ENCODE results near the gene BEND2.

The BEND2 gene

GRCh38 chrX:18146954-18147353, 73.7 kb downstream of the BEND2 start:
- H3K9me3 ChIP-seq (ENCODE audit: insufficient read depth, low read length) = no peaks in the 10 kb centered on the region
- H4K20me1 ChIP-seq (ENCODE audit: low read depth, low read length) = no peaks in the 10 kb centered on the region
- H3K9ac ChIP-seq (ENCODE audit: low read length) = no peak overlapping the region
- H2AFZ ChIP-seq (ENCODE audit: low read depth, low read length, severe bottlenecking) = no peak overlapping the region
- H3K36me3 ChIP-seq (ENCODE audit: low read length) = no peaks in the 10 kb centered on the region
- no peaks in the 10 kb centered on the region for H3F3A ChIP-seq (ENCODE audit: insufficient read depth)
- TF ChIP-seq CTCF (IDR thresholded peaks at IDR 0.05; ENCODE audit: insufficient read depth, low read length, poor library complexity, severe bottlenecking) = no peak
- no peak for TF ChIP-seq EZH2phosphoT487 (conservative IDR thresholded peaks at IDR 0.05; ENCODE audit: low read length)
- H3K4me2 ChIP-seq (ENCODE audit: low read depth, low read length, poor library complexity, severe bottlenecking) = no peak overlapping the region
- H3K27ac ChIP-seq (ENCODE audit: low read depth, low read length) = no peak overlapping the region
- H3K9me2 ChIP-seq (replicated peaks; ENCODE audit: insufficient read depth, low read length) = no peaks in the 10 kb centered on the region
- H3K4me3 ChIP-seq (ENCODE audit: insufficient read depth, low read length, poor library complexity, severe bottlenecking) = no peak overlapping the region
- H3K79me2 ChIP-seq (ENCODE audit: insufficient read depth, low read length) = no peaks in the 10 kb centered on the region
- H3K27me3 ChIP-seq (ENCODE audit: low read length) = no peaks in the 10 kb centered on the region

GRCh38 chrX:18146009-18146408, 74.7 kb downstream of the BEND2 start:
- H3K27me3 ChIP-seq (ENCODE audit: low read length) = no peaks in the 10 kb centered on the region
- H3K36me3 ChIP-seq (ENCODE audit: low read length) = no peaks in the 10 kb centered on the region
- H3K9ac ChIP-seq (ENCODE audit: low read length) = no peak overlapping the region
- no peaks in the 10 kb centered on the region for H3K9me3 ChIP-seq (ENCODE audit: insufficient read depth, low read length)
- no peak overlapping the region for H3K27ac ChIP-seq (ENCODE audit: low read depth, low read length)
- no peaks in the 10 kb centered on the region for H3K79me2 ChIP-seq (ENCODE audit: insufficient read depth, low read length)
- H3F3A ChIP-seq (ENCODE audit: insufficient read depth) = no peaks in the 10 kb centered on the region
- no peak overlapping the region for H3K4me3 ChIP-seq (ENCODE audit: insufficient read depth, low read length, poor library complexity, severe bottlenecking)
- H3K4me2 ChIP-seq (ENCODE audit: low read depth, low read length, poor library complexity, severe bottlenecking) = no peak overlapping the region
- H2AFZ ChIP-seq (ENCODE audit: low read depth, low read length, severe bottlenecking) = no peak overlapping the region
- no peak for TF ChIP-seq EZH2phosphoT487 (conservative IDR thresholded peaks at IDR 0.05; ENCODE audit: low read length)
- H3K9me2 ChIP-seq (replicated peaks; ENCODE audit: insufficient read depth, low read length) = no peaks in the 10 kb centered on the region
- H4K20me1 ChIP-seq (ENCODE audit: low read depth, low read length) = no peaks in the 10 kb centered on the region

GRCh38 chrX:18136816-18137215, 83.9 kb downstream of the BEND2 start:
- H3F3A ChIP-seq (ENCODE audit: insufficient read depth) = no peaks in the 10 kb centered on the region
- H3K9me3 ChIP-seq (ENCODE audit: insufficient read depth, low read length) = no peaks in the 10 kb centered on the region
- no peak overlapping the region for H3K9ac ChIP-seq (ENCODE audit: low read length)
- no peak overlapping the region for H3K4me2 ChIP-seq (ENCODE audit: low read depth, low read length, poor library complexity, severe bottlenecking)
- no peak overlapping the region for H3K27ac ChIP-seq (ENCODE audit: low read depth, low read length)
- H3K27me3 ChIP-seq (ENCODE audit: low read length) = no peaks in the 10 kb centered on the region
- H4K20me1 ChIP-seq (ENCODE audit: low read depth, low read length) = no peaks in the 10 kb centered on the region
- TF ChIP-seq EZH2phosphoT487 (conservative IDR thresholded peaks at IDR 0.05; ENCODE audit: low read length) (no peak), CTCF (IDR thresholded peaks at IDR 0.05; ENCODE audit: insufficient read depth, low read length, poor library complexity, severe bottlenecking) (no peak)
- no peaks in the 10 kb centered on the region for H3K36me3 ChIP-seq (ENCODE audit: low read length)
- no peak overlapping the region for H3K4me3 ChIP-seq (ENCODE audit: insufficient read depth, low read length, poor library complexity, severe bottlenecking)
- H2AFZ ChIP-seq (ENCODE audit: low read depth, low read length, severe bottlenecking) = no peak overlapping the region
- no peaks in the 10 kb centered on the region for H3K9me2 ChIP-seq (replicated peaks; ENCODE audit: insufficient read depth, low read length)
- H3K79me2 ChIP-seq (ENCODE audit: insufficient read depth, low read length) = no peaks in the 10 kb centered on the region

- no peaks in the 10 kb centered on the region for H3K27me3 ChIP-seq (ENCODE audit: low read length)
- TF ChIP-seq CTCF (IDR thresholded peaks at IDR 0.05; ENCODE audit: insufficient read depth, low read length, poor library complexity, severe bottlenecking) = no peak
- no peak for TF ChIP-seq EZH2phosphoT487 (conservative IDR thresholded peaks at IDR 0.05; ENCODE audit: low read length)
- H3K4me2 ChIP-seq (ENCODE audit: low read depth, low read length, poor library complexity, severe bottlenecking) = no peak overlapping the region
- no peaks in the 10 kb centered on the region for H4K20me1 ChIP-seq (ENCODE audit: low read depth, low read length)
- no peak overlapping the region for H3K27ac ChIP-seq (ENCODE audit: low read depth, low read length)
- no peaks in the 10 kb centered on the region for H3K79me2 ChIP-seq (ENCODE audit: insufficient read depth, low read length)
- no peaks in the 10 kb centered on the region for H3F3A ChIP-seq (ENCODE audit: insufficient read depth)
- no peak overlapping the region for H3K4me3 ChIP-seq (ENCODE audit: insufficient read depth, low read length, poor library complexity, severe bottlenecking)
- no peak overlapping the region for H2AFZ ChIP-seq (ENCODE audit: low read depth, low read length, severe bottlenecking)
- no peak overlapping the region for H3K9ac ChIP-seq (ENCODE audit: low read length)
- no peaks in the 10 kb centered on the region for H3K9me3 ChIP-seq (ENCODE audit: insufficient read depth, low read length)
- H3K9me2 ChIP-seq (replicated peaks; ENCODE audit: insufficient read depth, low read length) = no peaks in the 10 kb centered on the region
- no peaks in the 10 kb centered on the region for H3K36me3 ChIP-seq (ENCODE audit: low read length)
Observed at GRCh38 chrX:18133605-18134004, 87.1 kb downstream of the BEND2 start.

All from SU-DHL-6 (cell line).